HG02981 (cell line): Measurements from ENCODE around the gene MELK.
"Not testable (repeated sequence)": the region's sequence is repeated elsewhere in the genome, so short reads cannot be mapped to it uniquely, and the experiment has no call there.

Experiments used
- ATAC-seq: cut with Tn5 transposase; IDR thresholded peaks from one replicate; pipeline ENCODE4 v1.9.1; 2021; ENCODE audit warnings: mild to moderate bottlenecking, moderate library complexity; ENCODE audit not compliant: unreplicated experiment

MELK gene

DNA sequence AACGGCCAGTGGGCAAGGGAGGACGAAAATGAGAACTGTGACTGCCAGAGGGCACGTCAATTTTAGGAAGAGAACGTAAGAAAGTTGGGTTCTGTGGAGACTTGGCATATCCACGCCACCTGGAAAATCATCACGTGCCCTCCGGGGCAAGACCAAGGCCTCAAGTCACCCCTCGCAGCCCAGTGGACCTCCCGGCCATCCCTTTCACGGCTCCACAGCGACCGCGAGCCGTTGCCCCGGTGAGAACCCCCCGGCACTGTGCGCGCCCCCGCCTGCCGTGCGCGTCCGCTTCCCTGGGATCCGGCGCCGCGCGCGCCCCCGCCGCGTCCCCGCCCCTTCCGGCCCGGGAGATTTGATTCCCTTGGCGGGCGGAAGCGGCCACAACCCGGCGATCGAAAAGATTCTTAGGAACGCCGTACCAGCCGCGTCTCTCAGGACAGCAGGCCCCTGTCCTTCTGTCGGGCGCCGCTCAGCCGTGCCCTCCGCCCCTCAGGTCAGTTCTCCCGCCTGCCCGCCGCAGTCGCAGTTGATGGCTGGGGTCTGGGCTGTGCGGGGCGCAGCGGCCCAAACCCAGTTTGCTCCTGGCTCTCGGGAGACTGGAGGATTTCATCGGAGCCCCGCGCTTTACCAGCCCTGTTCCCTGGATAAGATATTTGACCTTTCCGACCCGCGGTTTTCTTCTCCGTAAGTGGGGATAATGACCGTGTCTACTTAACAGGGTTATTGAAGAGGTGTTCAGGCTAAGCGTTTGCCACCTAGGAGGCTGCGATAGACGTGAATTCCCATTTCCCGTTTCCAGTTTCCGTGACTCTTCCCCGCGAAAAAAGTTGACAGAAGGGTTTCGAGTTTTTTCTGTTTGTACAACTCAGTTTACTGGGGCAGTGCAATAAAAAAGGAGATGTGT, at the start of gene MELK:
Gene MELK (plus strand): TSS at position 381 of the 904 bp plus-strand sequence. CDS start 8,787 bp downstream, outside the sequence.
- peak; percentile 68 for ATAC-seq

DNA sequence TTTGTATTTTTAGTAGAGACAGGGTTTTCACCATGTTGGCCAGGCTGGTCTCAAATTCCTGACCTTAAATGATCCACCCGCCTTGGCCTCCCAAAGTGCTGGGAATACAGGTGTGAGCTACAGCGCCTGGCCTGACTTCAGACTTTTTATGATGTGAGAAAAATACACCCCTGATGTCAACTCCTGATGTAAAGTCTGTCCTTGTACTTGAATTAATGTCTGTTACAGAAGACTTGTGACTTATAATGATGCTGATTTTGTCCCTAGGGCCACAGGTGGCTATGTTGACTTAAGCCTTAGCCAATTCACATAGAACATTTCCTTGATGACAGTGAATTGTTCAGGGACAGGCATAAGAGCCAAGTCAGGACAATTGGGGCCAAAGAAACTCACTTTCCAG, 42.5 kb upstream of the MELK start:
- no peak for ATAC-seq

DNA sequence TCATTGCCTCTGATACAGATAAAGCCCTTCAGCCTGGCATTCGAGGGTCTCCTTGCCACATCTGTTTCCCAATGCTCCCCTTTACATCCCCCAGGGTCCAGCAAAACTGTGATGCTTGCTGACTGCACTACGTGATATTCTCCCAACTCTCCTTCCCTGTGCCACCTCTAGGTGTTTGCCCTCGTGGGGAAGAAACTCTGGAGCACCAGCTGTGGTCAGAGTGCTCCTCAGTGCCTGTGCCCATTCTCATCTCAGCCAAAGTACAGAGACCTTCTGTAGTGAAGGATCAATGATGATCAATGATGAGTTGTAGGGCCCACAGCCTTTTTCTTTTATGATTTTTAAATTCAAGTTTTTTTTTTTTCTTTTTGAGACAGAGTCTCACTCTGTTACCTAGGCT, 40.3 kb upstream of the MELK start:
- ATAC-seq: no peak

DNA sequence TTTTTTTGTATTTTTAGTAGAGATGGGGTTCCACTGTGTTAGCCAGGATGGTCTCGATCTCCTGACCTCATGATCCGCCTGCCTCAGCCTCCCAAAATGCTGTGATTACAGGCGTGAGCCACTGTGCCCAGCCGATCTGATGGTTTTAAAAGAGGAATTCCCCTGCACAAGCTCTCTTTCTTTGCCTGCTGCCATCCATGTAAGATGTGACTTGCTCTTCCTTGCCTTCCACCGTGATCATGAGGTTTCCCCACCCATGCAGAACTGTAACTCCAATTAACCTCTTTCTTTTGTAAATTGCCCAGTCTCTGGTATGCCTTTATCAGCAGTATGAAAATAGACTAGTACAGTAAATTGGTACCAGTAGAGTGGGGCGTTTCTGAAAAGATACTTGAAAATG, 39.0 kb upstream of the MELK start:
- not testable (repeated sequence) for ATAC-seq

DNA sequence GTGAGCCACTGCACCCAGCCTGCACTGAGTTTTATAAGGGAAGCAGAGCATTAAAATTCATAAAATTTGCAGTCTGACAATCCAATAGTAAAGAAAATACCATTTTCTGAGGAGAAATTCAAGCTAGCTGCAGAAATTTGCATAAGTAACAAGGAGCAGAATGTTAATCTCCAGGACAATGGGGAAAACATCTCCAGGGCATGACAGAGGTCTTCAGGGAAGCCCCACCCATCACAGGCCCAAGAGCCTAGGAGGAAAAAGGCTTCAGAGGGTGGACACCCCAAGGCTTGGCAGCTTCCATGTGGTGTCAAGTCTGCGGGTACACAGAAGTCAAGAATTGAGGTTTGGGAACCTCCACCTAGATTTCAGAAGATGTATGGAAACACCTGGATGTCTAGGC, 37.6 kb upstream of the MELK start:
- ATAC-seq: no peak

DNA sequence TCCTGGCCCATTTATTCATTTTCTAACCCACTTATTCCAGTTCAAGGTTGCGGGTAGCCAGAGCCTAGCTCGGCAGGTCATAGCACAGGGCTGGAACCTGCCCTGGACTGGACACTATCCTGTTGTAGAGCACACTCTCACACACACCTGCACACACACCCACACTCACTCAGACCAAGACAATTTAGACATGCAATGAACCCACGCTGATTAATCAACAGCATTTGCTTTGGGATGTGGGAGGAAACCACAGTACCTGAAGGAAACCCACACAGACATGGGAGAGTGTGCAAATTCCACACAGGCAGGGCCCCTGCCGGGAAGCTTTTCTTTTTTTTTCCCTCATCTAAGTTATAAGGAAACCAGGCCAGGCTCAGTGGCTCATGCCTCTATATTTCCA, 34.8 kb upstream of the MELK start:
- ATAC-seq: no peak

DNA sequence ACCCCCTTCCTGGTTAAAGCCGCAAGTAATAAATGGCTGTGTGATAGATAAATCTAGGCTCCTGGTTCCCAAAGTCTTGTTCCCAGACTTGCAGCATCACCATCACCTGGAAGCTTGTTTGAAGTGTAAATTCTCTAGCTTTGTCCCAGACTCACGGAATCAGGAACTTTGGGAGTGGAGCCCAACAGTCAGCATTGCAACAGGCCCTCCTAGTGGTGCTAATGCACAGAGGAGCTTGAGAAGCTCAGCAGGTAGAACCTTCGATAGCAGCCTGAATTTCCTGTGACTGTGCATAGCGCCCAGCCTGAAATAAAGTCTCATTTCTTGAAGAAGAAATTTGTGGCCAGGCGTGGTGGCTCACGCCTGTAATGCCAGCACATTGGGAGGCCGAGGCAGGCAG, 30.3 kb upstream of the MELK start:
- ATAC-seq: no peak

DNA sequence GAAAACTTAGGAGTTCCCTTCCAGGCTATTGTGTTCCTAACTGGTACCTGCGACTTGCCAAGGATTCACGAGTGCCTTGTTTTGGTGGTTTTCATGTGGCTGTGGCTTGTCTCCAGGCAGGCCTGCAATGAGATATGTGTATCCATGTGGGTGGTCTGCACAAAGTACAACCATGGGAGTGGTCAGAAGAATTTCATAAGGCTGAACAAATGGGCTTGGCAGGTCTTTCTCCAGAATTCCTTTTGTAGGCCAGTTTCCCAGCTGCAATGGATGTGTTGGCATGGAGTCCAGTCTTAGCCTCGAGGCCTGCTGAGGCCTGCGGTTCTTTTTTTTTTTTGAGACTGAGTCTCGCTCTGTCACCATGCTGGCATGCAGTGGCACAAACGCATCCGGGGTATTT, 28.8 kb upstream of the MELK start:
- no peak for ATAC-seq

DNA sequence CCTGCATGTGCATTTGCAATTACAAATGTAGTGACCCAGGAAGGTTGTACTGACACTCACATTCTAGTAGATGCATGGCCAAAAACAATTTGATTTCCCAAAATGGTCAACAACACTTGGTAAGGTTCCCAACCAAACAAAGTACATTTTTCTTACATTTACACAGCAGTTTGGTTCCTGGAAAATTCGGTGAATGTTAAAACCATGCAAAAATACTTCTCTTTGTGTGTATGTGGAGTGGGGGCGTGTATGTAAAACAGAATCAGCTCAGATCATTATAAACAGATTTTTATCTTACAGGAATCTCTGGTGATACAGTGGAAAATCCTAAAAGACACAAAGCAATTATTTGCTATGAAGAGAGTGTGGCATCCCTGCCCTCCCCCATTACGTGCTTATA, 25.1 kb upstream of the MELK start:
- ATAC-seq: no peak

DNA sequence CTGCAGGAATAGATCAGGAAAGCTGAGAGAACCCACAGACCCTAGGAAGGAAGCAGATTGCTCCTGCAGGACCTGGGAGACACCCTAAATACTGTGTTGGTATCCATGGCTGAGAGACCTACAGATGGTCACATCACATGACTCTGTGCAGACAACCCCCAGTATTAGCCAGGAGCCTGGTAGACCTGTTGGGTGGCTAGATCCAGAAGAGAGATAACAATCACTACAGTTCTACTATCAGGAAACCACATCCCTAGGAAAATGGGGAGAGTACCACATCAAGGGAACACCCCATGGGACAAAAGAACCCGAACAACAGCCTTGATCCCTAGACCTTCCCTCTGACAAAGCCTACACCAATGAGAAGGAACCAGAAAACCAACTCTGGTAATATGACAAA, 24.2 kb upstream of the MELK start:
- ATAC-seq: no peak

DNA sequence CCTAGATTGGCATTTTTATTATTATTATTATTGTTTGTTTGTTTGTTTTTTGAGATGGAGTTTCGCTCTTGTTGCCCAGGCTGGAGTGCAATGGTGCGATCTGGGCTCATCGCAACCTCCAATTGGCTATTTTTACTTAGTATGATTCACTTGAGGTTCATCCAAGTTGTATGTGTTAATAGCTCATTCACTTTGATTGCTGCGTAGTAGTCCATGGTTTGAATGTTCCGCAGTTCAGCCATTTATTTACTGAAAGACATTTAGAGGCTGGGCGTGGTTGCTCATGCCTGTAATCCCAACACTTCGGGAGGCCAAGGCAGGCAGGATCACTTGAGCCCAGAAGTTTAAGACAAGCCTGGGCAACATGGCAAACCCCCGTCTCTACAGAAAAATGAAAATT, 22.6 kb upstream of the MELK start:
- ATAC-seq: no peak

DNA sequence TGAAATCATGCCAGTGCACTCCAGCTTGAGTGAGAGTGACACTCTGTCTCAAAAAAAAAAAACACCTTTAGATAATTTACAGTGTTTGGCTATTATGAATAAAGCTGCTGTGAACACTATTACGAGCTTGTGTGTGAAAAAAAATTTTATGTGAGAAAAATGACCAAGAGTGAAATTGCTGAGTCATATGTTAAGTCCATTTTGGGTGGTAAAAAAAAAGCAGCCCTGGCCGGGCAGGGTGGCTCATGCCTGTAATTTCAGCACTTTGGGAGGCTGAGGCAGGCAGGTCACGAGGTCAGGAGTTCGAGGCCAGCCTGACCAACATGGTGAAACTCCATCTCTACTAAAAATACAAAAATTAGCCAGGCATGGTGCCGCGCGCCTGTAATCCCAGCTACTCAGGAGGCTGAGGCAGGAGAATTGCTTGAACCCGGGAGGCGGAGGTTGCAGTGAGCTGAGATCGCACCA, 22.0 kb upstream of the MELK start:
- ATAC-seq: peak; percentile 51

DNA sequence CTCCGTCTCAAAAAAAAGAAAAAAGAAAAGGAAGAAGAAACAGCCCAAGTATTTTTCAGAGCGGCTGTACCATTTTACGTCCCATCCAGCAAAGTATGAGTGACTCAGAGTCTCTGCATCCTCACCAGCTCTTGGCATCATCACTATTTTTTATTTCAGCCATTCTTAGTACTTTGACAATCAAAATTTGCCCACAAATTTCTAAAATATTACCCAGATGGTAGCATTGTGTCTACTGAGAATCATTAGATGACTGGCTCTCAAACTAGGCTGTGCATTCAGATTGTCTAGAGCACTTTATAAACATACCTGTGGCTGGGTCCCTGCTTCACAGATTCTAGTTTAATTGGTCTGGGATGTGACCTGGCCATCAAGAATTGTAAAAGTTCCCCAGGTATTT, 21.6 kb upstream of the MELK start:
- ATAC-seq: no peak

DNA sequence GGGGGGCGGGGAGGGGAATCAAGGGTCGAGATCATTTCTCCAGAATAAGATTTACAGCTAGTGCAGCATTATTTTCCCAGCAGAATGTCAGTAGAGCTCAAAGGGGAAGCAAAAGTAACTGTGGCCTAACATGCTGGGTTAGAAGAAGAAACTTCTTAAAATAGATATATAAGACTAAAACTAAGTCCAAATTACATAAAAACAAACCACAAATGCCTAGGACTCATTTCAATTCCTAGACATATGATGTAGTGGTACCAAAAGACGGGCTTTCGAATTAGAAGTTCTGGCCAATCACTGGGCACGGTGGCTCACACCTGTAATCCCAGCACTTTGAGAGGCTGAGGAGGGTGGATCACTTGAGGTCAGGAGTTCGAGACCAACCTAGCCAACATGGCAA, 20.8 kb upstream of the MELK start:
- no peak for ATAC-seq

DNA sequence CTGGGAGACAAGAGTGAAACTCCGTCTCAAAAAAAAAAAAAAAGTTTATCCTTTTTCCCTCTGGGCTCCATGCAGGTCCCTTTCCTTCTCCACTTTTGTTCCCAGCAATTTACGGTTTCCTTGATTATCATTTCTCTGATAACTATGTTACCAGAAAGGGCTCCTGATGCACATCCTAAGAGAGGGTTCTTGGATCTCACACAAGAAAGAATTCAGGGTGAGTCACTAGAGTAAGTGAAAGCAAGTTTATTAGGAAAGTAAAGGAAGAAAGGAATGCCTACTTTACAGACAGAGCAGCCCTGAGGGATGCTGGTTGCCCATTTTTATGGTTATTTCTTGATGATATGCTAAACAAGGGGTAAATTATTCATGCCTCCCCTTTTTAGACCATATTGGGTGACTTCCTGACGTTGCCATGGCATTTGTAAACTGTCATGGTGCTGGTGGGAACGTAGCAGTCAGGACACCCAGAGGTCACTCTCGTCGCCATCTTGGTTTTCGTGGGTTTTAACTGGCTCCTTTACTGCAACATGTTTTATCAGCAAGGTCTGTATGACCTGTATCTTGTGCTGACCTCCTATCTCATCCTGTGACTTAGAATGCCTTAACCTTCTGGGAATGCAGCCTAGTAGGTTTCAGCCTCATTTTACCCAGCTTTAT, 13.5 kb upstream of the MELK start:
- no peak for ATAC-seq

DNA sequence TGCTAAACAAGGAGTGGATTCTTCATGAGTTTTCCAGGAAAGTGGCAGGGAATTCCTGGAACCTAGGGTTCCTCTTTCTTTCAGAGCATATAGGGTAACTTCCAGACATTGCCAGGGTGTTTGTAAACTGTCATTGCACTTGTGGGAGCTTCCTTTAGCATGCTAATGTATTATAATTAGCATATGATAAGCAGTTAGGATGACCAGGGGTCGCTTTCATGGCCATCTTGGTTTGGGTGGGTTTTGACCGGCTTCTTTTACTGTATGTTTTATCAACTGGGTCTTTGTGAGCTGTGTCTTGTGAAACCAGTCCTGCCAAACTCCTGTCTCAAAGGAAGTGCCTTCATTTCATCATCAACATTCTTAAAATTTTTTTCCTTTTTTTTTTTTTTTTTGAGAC, 11.9 kb upstream of the MELK start:
- no peak for ATAC-seq

DNA sequence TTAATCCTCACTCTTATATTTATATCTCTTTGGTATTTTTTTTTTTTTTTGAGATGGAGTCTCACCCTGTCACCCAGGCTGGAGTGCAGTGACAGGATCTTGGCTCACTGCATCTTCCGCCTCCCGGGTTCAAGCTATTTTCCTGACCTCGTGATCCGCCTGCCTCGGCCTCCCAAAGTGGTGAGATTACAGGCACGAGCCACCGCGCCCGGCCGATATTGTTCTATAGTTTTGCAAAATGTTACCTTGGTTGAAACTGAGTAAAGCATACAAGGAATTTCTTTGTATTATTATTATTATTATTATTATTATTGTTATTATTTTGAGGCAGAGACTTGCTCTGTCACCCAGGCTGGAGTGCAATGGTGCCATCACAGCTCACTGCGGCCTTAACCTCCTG, 9.9 kb upstream of the MELK start:
- ATAC-seq: not testable (repeated sequence)

DNA sequence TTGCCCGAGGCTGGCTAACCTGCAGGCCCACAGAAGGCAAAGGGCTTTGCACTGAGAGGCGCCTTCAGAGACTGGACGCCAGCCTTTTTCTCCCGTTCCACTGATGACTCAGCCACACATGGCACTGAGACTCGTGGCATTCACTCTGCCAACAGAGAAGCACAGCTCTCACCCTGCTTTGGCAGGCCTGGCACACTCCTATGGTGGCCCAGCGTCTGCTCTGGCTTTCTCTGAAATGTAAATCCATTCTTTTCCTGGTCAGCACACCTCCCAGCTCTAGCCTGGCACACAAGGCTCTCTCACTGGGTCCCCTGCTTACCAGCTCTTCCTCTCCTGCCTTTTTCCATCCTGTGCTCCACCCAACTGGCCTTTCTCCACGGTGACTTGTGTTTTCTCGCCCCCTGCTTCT, 5.9 kb upstream of the MELK start:
- ATAC-seq: no peak

DNA sequence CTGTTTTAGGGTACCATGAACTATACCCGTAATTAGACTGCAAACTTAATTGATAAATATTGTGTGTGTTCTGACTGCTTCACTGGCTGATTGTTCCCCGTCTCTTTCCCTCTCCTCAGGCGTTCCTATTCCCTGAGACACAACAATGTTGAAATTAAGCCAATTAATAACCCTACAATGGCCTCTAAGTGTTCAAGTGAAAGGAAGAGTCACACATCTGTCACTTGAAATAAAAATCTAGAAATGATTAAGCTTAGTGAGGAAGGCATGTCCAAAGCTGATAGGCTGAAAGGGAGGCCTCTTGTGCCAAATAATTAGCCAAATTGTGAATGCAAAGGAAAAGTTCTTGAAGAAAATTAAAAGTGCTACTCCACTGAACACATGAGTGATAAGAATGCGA, 4.0 kb upstream of the MELK start:
- not testable (repeated sequence) for ATAC-seq

DNA sequence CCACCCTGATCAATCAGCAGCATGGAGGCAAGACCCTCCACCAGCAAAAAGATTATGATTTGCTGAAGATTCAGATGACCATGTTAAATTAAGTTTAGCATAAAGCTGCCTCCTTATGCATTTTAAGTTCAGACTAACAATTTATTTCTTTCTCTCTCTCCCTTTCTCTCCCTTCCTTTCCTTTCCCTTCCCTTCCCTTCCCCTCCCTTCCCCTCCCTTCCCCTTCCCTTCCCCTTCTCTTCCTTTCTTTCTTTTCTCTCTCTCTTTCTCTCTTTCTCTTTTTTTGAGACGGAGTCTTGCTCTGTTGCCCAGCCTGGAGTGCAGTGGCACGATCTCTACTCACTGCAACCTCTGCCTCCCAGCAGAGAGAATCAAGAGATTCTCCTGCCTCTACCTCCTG, 1.4 kb upstream of the MELK start:
- no peak for ATAC-seq

DNA sequence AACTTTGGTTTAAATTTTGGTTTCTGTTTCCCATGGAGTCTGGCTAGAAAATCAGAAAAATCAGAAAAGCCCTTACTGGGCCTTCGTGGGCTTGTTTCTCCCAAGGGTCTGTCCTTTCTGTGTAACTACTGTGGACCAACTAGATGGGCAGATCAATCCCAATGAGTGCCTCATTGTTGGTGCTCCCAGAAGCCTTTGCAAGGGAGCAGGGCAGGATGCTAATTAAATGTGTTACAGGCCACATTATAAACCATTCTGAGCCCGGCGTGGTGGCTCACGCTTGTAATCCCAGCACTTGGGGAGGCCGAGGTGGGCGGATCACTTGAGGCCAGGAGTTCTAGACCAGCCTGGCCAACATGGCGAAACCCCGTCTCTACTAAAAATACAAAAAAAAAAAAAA, 1.4 kb downstream of the MELK start:
- not testable (repeated sequence) for ATAC-seq

DNA sequence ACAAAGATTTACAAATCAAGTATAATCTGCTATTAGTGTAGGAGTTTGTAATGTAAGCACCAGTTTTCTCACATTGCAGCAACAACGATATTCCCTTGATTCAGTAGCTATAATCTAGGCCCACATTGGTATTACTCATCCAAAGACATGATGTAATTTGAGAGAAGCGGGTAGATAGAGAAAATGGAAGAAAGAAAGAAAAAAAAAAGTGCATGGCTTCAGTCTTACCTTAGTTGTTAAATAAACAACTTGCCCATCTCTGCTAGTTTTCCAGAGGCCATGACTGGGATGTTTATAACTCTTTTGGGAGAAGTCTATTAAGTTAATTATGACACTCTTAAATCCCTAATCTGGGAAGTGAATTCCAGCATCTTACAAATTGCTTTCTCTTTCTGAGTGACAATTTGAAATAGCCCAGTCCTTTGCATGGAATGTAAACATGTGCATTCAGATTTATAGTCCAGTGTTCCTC, 2.8 kb downstream of the MELK start:
- no peak for ATAC-seq
